ENCODE results near the gene TGM2. TPM values are rescaled to one million over a fixed set of nuclear protein-coding genes. Genes with fewer than 3 reads are reported as not detected.

The TGM2 gene
- total and polyA plus RNA-seq, 2 donors (not counting 1 experiment from before 2014, with no cell fraction given) = 2.4 to 60.8 TPM

DNA sequence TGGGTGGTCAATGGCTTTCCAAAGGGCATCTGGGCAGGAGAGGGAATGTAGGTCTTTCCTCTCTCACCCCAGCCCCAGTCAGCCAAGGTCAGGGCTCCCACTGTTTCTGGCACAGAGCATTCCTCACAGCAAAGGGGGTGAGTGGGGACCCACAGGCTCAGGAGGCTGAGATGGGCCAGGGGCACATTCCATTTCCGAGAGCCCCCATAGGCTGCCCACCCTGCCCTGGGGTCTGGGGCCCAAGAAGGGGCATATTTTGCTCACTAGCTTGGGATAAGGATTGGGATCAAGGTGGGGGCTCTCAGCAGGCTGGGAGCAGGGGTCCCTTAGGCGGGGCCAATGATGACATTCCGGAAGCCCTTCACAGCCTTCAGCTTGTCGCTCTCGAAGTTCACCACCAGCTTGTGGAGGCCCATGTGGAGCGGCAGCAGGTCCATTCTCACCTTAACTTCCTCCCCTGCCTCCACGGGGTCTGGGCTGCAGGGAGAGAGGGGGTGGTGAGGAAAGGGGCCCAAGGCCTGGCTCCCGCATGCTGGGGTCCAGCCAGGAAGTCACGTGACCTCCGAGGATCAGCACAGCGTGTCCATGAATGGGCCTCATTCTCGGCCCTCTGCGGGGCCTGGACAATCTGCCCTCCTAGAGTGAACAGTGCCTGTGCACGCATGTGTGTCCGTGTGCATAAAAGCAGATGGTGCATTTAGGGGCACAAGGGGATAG is 35.0 kb downstream of the TGM2 start:
- Histone ChIP-seq H3K79me2 (ENCODE audit: control insufficient read depth, insufficient read depth, low read length) (no peaks in the 10 kb centered on the region), H3K4me2 (replicated peaks; ENCODE audit: low read depth, low read length, poor library complexity, severe bottlenecking) (no peak overlapping the region), H3K27me3 (replicated peaks in 1 of 4; ENCODE audit: control extremely low read depth in 1 of 4, control insufficient read depth in 3 of 4, insufficient read depth in 4 of 4, low read length in 3 of 4) (no peaks in the 10 kb centered on the region), H3K27ac (ENCODE audit: low read length in 2 of 2) (no peak overlapping the region), H3K36me3 (replicated peaks in 1 of 2; ENCODE audit: control extremely low read depth in 1 of 2, control insufficient read depth in 1 of 2, extremely low read depth in 1 of 2, insufficient read depth in 2 of 2, low read length in 1 of 2) (no peaks in the 10 kb centered on the region), H2AFZ (ENCODE audit: insufficient read depth, low read depth, low read length, poor library complexity, severe bottlenecking) (no peak overlapping the region), H3K4me3 (ENCODE audit: control extremely low read depth in 1 of 5, extremely low read depth in 1 of 5, insufficient read depth in 1 of 5, low read depth in 2 of 5, low read length in 4 of 5) (no peak overlapping the region), H4K20me1 (ENCODE audit: control insufficient read depth, insufficient read depth, low read length, poor library complexity, severe bottlenecking) (no peaks in the 10 kb centered on the region), H3K9me3 (ENCODE audit: control extremely low read depth in 1 of 3, control insufficient read depth in 2 of 3, insufficient read depth in 1 of 3, low read length in 2 of 3) (no peaks in the 10 kb centered on the region), H3K4me1 (ENCODE audit: control insufficient read depth in 2 of 2, insufficient read depth in 2 of 2, low read length in 2 of 2) (no peaks in the 10 kb centered on the region), H3K9ac (ENCODE audit: low read length) (no peak overlapping the region)
- Mint-ChIP-seq H3K4me1 (no peaks in the 10 kb centered on the region), H3K27me3 (no peaks in the 10 kb centered on the region), H3K4me3 (no peak overlapping the region), H3K27ac (no peak overlapping the region), H3K9me3 (ENCODE audit: insufficient read depth) (no peaks in the 10 kb centered on the region)
- no peak for DNase-seq
- TF ChIP-seq CTCF (IDR thresholded peaks at IDR 0.05) = no peak
- TF ChIP-seq EZH2 (IDR thresholded peaks at IDR 0.05; ENCODE audit: borderline replicate concordance, insufficient read depth, low read depth, low read length, poor library complexity, severe bottlenecking) = no peak
- 89% methylated on average over 13 of the region's 15 CpGs for WGBS (ENCODE audit: insufficient coverage)
- ChIA-PET POLR2A (no interaction called here), CTCF (interaction anchor here (1.4 kb wide), 1 partner anchor 72 kb away, joined by 6 read pairs; no protein-coding TSS in a partner anchor)
- intact Hi-C loops (cut with micrococcal nuclease) = no loop called here
- no peak for ATAC-seq (ENCODE audit: low read depth)

DNA sequence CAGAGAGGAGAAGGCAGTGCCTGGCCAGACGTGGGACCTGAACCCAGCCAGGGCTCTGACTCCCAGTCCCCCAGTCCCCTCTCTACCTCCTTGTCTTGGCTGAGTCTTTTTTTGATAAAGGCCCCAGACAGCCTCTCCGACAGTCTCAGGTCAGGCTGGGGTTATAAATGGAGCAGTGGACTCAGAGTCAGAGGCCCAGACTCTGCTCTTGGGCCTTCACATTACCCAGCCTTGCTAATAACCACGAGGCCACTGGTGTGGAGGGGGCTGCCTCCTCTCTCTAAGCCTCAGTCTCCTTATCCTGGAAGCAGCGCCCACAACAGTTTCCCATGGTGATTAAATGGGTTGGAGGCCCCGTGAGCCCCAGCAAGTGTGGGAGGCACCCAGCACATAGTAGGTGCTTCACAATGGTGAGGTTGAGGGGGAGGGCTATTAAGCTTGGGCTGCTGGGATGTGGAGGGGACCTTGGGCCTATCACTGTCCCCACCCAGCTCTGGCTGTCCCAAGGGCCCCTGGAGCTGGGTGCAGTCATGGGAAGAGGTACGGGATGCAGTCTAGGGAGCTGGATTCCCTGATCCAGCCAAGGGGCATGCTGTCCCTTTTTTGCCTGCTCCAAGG is 35.7 kb downstream of the TGM2 start:
- Histone ChIP-seq H3K9ac (ENCODE audit: low read length) (no peak overlapping the region), H3K79me2 (ENCODE audit: control insufficient read depth, insufficient read depth, low read length) (no peaks in the 10 kb centered on the region), H2AFZ (ENCODE audit: insufficient read depth, low read depth, low read length, poor library complexity, severe bottlenecking) (no peak overlapping the region), H3K4me2 (replicated peaks; ENCODE audit: low read depth, low read length, poor library complexity, severe bottlenecking) (no peak overlapping the region), H3K36me3 (replicated peaks in 1 of 2; ENCODE audit: control extremely low read depth in 1 of 2, control insufficient read depth in 1 of 2, extremely low read depth in 1 of 2, insufficient read depth in 2 of 2, low read length in 1 of 2) (no peaks in the 10 kb centered on the region), H3K4me3 (ENCODE audit: control extremely low read depth in 1 of 5, extremely low read depth in 1 of 5, insufficient read depth in 1 of 5, low read depth in 2 of 5, low read length in 4 of 5) (no peak overlapping the region), H3K27me3 (replicated peaks in 1 of 4; ENCODE audit: control extremely low read depth in 1 of 4, control insufficient read depth in 3 of 4, insufficient read depth in 4 of 4, low read length in 3 of 4) (no peaks in the 10 kb centered on the region), H3K4me1 (ENCODE audit: control insufficient read depth in 2 of 2, insufficient read depth in 2 of 2, low read length in 2 of 2) (no peaks in the 10 kb centered on the region), H4K20me1 (ENCODE audit: control insufficient read depth, insufficient read depth, low read length, poor library complexity, severe bottlenecking) (no peaks in the 10 kb centered on the region), H3K9me3 (ENCODE audit: control extremely low read depth in 1 of 3, control insufficient read depth in 2 of 3, insufficient read depth in 1 of 3, low read length in 2 of 3) (no peaks in the 10 kb centered on the region), H3K27ac (ENCODE audit: low read length in 2 of 2) (no peak overlapping the region)
- DNase-seq = no peak
- WGBS (ENCODE audit: insufficient coverage) = 100% methylated on average over 3 of the region's 6 CpGs
- Mint-ChIP-seq H3K9me3 (ENCODE audit: insufficient read depth) (no peaks in the 10 kb centered on the region), H3K4me3 (no peak overlapping the region), H3K27ac (no peak overlapping the region), H3K27me3 (no peaks in the 10 kb centered on the region), H3K4me1 (no peaks in the 10 kb centered on the region)
- no peak for ATAC-seq (ENCODE audit: low read depth)
- intact Hi-C loops (cut with micrococcal nuclease) = no loop called here
- ChIA-PET CTCF (interaction anchor here (1.4 kb wide), 1 partner anchor 72 kb away, joined by 6 read pairs; no protein-coding TSS in a partner anchor), POLR2A (no interaction called here)
- TF ChIP-seq CTCF (IDR thresholded peaks at IDR 0.05) (no peak), EZH2 (IDR thresholded peaks at IDR 0.05; ENCODE audit: borderline replicate concordance, insufficient read depth, low read depth, low read length, poor library complexity, severe bottlenecking) (no peak)
